Coronary artery (tissue), 2 donors: ENCODE results near the gene EDA2R.

ENCODE experiments used
- DNase-seq: peaks from one replicate; pipeline ENCODE4 v3.0.0-alpha.2; 2017; ENCODE audit warnings: low spot score
- H3K27ac ChIP-seq, 2 donors: fragments of 200-600 bp; sonication (generic); one replicate each; pipeline ENCODE4 v1.5.1; 2016 to 2019
- H3K4me3 ChIP-seq: fragments of 200-600 bp; sonication (generic); 2 replicates; pipeline ENCODE4 v1.5.1; 2016; ENCODE audit warnings: mild to moderate bottlenecking, moderate library complexity
- TF ChIP-seq, protein P1 (sequence below): fragments of 200-600 bp; sonication (generic); IDR thresholded peaks from one replicate; pipeline ENCODE4 v1.5.1; 2019; ENCODE audit warnings: antibody characterized with exemption

Gene EDA2R, protein sequence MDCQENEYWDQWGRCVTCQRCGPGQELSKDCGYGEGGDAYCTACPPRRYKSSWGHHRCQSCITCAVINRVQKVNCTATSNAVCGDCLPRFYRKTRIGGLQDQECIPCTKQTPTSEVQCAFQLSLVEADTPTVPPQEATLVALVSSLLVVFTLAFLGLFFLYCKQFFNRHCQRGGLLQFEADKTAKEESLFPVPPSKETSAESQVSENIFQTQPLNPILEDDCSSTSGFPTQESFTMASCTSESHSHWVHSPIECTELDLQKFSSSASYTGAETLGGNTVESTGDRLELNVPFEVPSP

DNA sequence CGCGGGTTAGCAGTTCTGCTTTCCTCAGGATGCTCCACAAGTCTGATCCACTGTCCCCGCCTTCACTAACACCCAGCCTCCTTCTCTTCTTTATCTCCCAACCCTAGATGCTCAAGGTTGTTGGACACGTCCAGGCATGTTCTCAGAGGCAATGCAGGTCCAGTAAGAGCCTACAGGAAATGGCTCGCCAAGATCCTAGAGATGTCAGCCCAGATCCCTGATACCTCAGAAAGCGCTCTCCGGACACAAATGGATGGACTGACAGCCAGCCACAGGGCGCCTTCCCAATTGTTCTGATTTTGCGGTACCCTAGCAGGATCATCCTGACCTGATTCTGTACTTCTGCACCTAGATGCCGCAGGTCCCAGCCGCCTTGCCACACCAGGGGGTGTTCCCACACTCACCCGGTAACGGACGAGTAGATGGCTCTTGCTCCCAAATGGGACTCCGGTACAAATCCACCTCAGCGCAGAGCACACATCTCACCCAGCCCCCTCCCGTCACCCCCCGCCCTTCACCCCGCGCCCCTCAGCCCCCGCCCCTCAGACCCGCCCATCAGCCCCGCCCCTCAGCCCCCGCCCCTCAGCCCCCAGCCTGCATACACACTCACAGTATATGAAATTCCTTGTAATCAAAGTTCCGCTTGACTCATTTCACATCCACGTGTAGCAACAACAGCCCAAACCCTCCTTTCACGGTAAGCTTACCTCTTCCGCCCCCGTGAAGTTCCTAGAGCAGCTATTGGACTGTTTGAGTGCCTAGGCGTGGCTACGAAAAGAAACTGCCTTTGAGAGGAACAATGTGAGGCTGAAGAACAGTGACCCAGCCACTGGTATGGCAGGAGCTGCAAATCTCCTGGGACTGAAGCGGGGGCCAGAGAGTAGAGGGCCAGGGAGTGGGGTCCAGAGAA, at the start of gene EDA2R:
EDA2R (minus strand) TSS at position 488 of the 910 bp plus-strand sequence. CDS start 23,058 bp downstream, outside the sequence.
- DNase-seq = no peak
- peak within 1 kb of the TSS; percentile 71 for H3K4me3 ChIP-seq
- peak within 1 kb of the TSS in 1 of 2 donors; percentile 56 for H3K27ac ChIP-seq
- TF ChIP-seq, protein P1, sequence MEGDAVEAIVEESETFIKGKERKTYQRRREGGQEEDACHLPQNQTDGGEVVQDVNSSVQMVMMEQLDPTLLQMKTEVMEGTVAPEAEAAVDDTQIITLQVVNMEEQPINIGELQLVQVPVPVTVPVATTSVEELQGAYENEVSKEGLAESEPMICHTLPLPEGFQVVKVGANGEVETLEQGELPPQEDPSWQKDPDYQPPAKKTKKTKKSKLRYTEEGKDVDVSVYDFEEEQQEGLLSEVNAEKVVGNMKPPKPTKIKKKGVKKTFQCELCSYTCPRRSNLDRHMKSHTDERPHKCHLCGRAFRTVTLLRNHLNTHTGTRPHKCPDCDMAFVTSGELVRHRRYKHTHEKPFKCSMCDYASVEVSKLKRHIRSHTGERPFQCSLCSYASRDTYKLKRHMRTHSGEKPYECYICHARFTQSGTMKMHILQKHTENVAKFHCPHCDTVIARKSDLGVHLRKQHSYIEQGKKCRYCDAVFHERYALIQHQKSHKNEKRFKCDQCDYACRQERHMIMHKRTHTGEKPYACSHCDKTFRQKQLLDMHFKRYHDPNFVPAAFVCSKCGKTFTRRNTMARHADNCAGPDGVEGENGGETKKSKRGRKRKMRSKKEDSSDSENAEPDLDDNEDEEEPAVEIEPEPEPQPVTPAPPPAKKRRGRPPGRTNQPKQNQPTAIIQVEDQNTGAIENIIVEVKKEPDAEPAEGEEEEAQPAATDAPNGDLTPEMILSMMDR = no peak

DNA sequence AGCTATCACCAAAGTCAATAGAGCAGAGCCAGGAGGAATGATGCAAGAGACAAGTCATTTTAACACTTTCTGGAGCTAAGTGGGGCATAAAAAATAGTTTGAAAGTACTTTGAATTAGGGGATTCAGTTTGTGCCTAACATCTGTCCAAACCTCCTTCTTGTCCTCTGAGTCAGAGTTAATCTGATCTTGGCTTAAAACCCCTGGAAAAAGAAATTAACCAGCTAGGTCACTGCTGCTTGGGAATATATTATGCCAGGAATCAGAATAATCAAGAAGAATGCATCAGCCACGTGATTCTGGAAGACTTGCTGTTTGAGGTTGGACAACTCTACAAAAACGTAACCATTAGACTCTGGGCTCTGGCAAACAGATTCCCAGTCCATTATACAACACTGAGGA, 45.3 kb upstream of the EDA2R start:
- Histone ChIP-seq H3K4me3 (no peak overlapping the region), H3K27ac (no peak overlapping the region)
- no peak for DNase-seq
- TF ChIP-seq, protein P1 = no peak

DNA sequence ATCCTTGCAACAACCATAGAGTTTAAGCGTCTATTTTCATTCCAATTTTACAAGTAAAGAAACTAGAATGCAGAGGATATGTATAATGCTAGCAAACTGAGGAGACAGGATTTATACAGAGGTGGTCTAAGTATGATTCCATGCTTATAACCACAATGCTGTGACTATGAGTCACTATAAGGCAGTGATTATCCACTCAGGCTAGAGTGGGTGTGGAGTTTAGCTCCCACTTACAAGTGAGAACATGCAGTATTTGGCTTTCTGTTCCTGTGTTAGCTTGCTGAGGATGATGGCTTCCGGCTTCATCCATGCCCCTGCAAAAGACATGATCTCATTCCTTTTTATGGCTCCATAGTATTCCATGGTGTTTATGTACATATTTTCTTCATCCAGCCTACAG, 41.6 kb upstream of the EDA2R start:
- TF ChIP-seq, protein P1 = no peak
- DNase-seq = no peak
- no peak overlapping the region for H3K4me3 ChIP-seq
- H3K27ac ChIP-seq = no peak overlapping the region

DNA sequence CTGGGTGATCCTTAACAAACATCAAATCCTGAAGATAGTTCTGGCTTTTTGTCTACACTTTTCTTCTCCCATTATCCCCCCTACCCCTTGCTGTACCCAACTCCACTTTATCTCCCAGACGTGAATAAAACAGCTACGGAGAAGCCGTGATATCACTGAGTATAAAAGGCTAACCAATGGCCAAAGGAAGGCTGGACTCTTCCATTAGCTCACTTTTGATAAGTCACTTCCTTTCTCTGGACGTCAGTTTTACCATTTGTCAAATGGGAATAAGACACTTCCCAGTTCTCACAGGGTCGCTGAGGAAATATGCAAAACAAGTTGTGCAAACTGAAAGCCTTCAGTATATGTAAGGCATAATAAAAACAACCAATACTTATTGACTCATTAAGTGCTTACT, 38.6 kb upstream of the EDA2R start:
- Histone ChIP-seq H3K27ac (no peak overlapping the region), H3K4me3 (no peak overlapping the region)
- no peak for DNase-seq
- TF ChIP-seq, protein P1 = no peak

DNA sequence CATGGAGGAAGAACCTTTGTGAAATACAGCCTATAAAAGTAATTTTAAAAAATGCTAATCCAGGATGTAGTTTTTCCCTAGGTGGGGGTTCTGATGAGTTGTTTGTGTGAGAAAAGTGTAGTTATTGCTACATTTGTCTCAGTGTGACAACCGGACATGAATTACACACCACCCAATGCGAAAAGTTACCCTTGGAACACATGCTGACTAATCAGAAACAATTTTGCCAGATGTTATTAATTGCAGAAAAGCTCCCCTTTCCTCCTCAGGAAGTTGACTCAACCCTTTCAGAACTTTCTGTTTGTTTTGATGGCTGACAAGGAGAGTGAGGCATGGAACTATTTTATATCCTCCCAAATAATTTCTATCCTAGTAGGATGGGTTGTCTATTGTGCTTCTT, 38.1 kb upstream of the EDA2R start:
- Histone ChIP-seq H3K4me3 (no peak overlapping the region), H3K27ac (no peak overlapping the region)
- TF ChIP-seq, protein P1 = no peak
- DNase-seq = no peak

DNA sequence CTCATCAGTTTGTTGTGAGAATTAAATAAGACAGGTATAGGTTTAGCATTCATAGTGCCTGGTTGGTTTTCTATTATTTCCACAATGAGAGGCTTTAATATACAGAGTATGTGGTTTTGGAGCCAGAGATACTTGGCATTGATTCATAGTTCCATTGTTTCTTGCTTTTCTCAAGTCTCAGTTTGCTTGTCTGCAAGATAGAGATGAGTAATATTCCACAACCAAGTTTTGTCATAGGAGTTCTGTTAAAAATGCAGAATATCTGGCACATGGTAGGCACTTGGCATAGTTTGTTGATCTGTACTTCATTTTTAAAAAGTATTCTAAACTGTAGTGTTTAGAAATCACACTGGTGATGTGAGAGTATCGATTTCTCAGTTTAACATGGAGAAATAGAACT, 37.5 kb upstream of the EDA2R start:
- Histone ChIP-seq H3K27ac (no peak overlapping the region), H3K4me3 (no peak overlapping the region)
- TF ChIP-seq, protein P1 = no peak
- no peak for DNase-seq
